Stimulated activated CD8-positive, alpha-beta memory T cell treated with anti-CD3 and anti-CD28 coated beads, Interleukin-15, amount 100 ng/mL, for 4 hours (primary cell): Measurements from ENCODE around the gene SHISAL1.
"Not testable (repeated sequence)": the region's sequence is repeated elsewhere in the genome, so short reads cannot be mapped to it uniquely, and the experiment has no call there.

Experiments
- DNase-seq, 2 donors: peaks; one replicate each; pipeline ENCODE4 v3.0.0-alpha.2; 2020; ENCODE audit warnings: low read depth in 2 of 2

SHISAL1 gene

DNA sequence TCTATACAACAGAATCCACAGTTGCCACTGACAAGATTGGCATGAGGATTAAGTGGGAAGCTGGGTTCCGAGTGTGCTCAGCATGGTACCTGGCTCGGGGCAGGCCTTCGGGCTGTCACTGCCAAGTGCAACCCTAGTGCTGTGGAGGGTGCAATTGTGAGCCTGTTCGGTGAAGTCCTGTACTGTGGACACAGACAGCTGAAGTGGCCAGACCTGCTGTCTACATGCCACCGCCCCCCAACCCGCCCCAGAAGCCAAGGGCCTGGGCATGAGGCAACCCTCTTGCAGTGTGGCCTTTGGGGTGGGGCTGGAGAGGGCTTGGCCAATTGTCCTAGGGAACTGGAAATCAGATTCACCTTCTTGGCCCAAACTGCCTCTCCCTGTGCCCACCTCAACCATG is 15.6 kb upstream of the SHISAL1 start:
- no peak for DNase-seq

DNA sequence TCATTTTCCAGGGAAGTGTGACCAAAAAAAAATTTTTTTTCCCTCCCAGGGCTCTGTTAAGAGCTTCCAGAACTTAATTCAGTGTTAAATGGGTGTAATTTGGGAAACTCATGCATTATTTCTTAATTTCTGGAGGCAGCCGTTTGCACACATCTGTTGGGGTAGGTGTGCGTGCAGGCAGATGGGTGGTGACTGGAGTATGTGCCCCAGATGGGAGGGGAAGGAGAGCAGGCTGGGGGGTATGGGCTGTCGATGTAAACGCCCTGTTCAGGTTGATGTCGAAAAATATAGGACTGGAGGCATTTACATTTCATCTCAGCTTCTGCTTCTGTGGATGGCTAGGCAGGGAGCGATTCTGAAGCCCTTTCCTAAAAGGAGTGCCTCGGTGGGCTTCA is 13.7 kb upstream of the SHISAL1 start:
- no peak for DNase-seq

DNA sequence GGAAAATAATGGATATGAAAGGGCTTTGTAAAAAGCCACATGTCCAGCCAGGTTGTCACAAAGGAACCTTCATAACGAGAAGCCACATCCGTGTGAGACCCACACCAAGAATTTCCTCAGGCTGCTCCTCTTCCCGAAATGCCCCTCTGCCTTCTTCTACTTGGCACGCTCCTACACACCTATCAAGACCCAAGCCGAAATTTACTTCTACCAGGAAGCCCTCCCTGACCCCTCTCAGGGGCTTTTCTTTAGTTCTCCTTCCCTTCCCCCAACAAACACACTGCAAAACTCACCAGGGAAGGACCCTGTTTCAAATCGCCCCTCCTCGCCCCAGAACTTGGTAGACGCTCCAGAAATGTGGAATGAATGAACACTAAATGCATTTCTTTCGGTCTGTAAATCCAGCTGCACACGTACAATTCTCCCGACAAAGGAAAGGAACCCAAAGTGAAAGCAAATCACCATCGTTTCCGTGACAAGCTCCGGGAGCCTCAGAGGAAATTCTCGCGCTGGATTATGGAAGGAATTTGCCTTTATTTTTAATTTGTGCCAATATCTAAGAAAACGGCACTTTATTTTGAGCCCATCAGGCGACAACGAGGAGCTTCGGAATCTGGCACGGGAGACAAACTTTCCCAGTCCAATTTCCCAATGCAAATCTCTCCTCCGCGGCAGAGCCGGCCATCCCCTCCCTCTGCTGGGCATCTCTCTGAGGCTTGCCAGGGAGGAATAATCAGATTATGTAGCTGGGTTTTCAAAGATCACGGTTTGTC is 13.2 kb upstream of the SHISAL1 start:
- no peak for DNase-seq

DNA sequence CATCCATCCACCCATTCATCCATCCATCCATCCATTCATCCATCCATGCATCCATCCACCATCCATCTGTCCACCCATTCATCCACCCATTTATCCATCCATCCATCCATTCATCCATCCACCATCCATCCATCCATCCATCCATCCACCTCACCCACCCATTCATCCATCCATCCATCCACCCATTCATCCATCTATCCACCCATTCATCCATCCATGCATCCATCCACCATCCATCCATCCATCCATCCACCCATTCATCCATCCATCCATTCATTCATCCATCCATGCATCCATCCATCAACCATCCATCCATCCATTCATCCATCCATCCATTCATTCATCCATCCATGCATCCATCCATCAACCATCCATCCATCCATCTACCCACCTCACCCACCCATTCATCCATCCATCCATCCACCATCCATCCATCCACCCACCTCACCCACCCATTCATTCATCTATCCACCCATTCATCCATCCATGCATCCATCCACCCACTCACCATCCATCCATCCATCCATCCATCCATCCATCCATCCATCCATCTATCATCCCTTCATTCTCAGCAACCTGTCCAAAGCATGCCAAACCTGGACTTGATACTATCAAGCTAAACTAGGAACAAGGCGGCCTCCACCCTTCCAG is 10.5 kb upstream of the SHISAL1 start:
- not testable (repeated sequence) for DNase-seq

DNA sequence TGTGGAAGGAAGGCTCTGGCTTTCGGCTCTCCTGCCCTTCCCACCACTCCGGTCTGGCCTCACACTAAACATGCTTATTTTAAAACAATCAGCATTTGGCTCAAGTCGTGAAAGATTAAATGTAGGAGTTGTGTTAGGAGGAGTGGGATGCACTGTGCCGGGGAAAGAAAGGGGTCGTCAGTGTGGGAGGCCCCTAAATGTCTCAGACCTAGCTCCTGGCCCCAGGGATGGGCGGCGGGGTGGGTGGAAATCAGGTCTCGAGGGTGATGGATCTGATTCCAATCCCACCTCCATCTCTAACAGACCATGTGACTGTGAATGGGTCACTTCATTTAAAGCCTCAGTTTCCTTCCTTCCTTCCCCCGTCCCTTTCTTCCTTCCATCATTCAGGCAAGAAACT is 6.9 kb upstream of the SHISAL1 start:
- DNase-seq, result no peak

DNA sequence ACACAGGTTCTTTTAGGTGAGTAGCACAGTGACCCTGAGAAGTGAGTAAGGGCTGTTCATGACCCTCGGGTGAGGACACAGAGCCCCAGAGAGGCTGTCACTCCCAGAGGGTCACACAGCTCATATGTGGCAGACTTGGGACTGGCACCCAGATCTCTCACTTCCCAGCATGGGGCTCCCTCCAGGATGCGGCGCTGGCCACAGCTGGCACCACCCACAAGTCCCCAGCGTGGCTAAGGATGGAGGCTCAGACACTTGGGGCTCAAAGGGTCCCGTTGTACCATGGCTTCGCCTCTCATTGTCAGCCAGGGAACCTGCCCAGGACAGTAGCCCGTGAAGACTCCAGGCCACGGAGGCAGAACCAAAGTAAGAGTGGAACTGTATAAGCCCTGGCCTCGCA is 6.0 kb upstream of the SHISAL1 start:
- no peak for DNase-seq

DNA sequence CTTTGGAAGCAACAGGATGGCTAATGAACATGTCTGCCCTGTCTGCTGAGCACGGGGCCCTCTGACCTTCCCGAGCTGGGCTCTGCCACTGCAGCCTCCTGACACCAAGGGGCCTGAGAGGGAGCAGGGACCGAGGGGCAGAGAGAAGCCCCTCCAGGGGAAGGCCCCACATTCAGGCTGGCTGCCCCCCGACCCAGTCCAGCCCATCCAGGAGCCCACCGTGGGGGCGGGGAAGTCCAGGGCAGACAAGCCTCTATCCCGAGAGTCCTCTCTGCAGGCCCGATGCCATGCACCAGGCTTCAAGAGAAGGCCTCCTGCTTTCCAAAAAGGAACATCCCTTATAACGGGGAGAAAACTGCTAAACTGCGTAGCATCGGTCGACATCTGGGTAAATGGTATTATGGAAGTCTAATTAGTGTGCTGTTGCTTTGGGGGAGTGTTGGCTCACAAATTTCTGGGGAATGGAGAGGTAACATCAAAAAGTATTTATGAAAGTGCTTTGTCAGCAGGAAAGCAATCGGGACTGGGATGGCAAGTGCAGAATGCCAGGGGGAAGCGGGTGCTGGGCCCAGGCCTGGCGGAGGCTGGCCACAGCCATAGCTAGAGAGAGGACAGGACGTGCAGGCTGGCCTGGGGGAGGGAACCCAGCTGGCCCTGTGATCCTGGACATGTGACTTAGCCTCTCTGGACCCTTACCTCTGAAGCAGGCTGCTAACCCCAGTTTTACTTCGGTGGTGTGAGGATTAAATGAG is 5.3 kb upstream of the SHISAL1 start:
- no peak for DNase-seq

DNA sequence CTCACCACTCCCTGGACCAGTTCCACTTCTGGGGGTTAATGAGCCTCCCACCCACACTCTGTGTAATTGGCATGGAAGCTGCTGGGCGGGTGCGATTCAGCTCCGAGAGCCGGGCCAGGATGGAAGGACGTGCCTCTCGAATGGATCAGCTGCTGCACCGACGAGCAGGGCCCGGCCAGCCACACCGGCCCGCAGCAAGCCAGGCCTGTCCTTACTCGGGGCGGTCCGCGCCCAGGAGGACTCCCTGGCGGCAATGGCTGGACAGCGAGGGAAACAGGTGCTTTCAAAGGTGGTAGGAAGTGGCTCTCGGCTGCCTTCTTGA is 4.3 kb upstream of the SHISAL1 start:
- DNase-seq, result no peak

DNA sequence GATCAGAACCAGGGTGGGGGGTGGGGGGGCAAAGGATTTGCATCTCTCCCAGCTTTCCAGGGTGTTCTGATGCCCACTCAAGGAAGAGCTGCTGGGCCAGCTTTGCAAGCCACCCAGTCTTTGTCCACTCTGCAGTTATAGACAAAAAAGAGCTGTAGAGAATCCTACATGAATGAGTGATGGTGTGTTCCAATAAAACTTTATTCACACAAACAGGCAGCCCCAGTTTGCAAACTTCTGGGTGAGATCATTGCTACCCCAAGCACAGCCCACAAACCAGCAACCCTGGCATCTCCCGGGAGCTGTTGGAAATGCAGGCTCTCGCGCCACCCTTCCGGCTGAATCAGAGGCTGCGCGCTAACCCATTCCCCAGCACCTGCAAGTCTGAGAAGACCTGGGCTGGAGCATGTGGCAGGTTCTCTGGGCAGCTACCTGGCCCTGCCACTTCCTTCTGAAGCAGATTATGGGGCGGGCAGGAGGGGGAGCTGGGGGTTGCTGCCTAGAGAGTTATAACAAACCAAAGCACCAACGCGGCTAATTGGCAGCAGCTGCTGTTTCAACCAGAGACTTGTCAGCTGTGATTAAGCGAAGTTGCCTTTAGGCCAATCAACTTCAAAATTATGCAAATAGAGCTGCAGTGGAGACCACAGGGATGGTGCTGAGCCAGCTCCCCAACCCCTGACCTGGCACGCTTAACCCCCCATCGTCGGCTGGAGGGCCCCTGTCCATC is 3.8 kb upstream of the SHISAL1 start:
- DNase-seq, result no peak

DNA sequence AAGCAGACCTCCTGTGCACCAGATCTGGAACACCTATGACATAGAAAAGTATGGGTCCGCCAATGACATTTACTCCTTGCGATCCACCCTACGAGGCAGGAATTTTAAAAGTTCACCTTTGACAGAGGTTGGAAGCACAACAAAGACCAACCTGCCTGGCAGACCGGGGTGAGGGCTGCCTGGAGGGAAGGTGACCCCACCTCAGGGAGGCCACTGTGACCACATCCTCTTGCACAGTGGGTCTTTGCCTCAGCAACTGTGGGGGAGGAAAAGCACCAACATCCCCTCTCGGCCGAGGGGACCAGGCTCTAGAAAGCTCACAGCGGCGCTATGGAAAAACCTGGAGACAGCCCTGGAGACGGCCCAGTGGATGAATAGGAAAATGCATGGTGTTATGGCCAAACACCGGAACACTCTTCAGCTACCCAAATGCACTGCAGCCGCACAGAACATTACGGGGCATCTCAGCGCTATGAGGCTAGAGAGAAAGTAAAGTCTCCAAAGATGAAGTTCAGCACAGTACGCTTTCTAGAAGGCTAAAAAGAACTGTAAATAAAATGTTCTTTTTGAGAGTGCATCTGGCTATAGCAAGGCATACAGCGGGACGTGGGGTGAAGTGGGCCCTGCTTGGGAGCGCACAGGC is 1.8 kb upstream of the SHISAL1 start:
- no peak for DNase-seq

DNA sequence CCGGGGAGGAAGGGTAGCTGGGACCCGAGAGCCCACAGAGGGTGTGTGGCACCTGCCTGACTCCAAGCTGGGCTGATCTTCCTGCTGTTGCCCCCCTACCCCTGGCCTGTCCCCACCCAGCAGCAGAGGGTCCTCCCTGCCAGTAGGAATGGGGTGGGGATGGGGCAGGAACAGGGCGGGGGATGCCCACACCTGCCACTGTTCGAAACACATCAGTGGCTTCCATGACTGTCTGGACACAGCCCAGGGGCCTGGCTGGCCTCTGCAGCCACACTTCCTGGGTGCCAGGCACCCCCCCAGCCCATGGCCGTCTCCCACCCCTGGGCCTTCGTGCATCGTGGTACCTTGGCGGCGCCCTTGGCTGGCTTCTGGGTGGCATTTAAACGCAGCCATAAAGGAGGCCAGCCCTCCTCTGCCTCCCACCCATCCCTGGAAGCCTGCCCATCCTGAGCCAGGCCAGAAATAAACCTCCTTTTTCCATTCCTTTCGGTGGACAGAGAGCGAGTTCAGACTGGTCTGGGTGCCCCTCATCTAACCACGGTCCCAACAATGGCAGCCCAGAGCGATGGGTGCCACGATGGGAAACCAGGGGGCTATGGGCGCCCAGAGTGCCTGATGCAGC is 745 bp upstream of the SHISAL1 start:
- no peak for DNase-seq

DNA sequence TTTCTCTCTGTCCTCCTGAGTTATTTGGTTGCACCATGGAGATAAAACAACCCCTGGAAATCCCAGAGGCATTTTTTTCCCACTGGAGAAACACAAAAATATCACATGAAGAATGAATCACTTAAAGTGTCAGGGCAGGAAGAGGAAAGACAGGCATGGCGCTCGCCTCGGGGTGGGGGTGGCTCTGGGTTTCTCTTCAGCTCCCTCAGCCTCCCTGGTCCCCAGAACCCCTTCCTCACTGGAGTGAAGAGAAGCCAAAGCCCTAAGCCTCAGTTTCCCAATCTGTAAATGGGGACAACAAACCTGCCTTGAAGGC is 938 bp downstream of the SHISAL1 start:
- no peak for DNase-seq

DNA sequence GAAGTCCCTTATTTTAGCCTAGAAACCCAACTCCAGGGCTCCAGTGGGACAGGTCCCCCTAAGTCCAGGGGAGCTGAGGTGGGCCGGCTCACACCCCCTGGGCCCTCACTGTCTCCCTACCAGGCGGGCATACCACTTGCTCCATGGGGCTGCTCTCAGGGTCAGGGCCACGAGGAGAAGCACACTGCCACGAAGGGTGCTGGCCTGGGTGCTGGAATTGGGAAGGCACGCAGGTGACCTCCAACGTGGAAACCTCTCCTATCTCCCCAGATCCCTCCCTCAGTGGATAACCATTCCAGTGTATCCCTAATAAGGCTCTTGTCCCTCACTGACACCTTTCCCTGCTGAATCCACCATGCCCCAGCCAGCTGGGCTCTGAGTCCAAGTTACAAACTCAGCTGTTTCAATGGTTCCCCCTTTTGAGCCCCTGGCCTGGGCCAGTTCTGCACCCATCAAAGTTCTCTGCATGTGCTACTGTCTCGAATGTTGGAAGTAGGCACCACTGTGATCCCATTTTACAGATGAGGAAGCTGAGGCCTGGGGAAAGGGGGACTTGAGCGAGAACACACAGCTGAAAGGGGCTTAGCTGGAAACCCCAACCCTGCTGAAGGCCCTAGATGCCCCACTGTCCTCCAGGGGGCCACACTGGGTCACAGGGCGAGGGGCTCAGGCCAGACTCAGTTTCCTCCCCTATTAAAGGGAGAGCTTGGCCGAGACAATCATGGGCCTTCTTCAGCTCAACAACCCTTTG is 1.5 kb downstream of the SHISAL1 start:
- no peak for DNase-seq

DNA sequence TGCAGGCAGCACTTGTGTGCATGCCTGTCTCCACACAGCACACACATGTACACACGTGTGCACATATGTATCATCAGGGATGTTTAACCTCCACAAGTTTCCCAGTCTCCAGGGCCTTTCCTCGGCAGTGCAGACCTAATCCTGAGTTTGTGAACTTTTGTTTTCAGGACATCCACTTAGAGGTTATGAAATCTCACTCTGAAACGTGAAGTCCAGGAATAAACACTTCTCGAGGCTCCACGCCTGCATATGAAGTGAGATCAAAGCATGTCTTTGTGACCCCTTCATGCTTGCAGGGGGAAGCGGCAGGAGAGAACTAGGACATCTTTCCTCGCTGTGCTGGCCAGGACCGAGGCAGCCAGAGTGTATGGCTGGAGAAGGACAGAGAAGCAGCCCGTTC is 3.1 kb downstream of the SHISAL1 start:
- no peak for DNase-seq

DNA sequence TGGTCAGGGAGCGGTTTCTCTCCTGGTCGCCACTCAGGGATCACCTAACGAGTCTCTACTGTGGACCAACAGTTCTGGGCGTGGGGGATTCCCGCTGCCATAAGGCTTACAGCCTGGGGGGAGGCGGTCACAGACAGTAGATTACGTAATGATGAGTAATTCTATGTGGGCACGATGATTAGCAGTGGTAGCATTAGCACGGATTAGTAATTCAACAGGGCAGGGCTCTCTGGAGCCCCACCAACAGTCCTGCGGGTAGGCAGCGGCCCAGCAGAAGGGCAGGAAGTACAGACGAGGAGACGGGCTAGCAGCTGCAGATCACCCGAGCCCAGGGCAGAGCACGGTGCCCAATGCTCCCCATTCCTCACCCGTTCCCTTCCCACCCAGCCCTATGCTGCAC is 3.6 kb downstream of the SHISAL1 start:
- no peak for DNase-seq

DNA sequence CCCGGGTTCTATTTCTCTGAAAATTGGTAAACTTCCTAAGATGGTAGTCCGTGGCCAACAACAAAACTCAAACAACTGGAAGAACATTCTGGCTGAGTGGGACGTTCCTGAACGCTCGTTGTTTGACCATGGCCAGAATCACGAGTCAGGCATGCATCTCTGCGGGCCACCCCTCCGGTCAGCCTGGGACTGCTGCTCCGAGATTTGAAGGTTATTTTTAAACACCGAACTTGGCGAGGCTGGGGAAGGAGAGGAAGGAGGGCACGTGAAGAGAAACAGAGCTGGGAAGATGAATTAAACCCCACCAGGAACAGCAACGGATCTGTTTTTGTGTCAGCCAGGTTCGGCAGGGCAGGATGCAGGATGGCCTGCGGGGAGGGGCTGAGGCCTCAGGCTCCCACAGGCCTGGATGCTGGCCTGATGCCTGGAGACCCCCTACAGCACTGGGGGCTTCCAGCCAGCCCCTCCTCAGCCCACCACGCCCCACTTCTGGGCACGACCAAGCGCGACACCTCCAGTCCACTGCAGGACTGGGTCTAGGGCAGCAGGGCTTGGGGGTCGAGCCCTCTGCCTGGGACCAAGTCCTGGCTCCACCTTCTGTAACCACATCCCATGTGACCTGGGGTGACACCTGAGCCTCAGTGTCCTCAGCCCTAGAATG is 5.1 kb downstream of the SHISAL1 start:
- DNase-seq, result no peak

DNA sequence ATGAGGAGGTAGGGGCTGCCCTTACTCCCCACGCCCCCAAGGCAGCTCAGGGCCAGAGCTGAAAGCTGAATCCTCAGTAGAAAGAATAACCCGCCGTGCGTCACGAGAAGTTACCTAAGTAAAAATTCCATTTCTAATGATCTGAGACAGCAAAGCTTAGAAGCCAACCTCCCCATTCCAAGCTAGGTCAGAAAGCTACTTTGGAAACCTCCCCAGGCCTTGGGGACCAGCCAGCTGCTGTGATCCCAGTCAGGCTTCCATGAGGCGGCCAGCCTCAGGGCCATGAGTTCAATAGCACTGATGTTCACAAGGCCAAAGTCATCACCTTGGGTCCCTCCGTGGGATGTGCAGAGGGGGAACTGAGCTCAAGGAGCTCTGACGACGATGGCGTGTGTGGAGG is 6.9 kb downstream of the SHISAL1 start:
- DNase-seq, result no peak

DNA sequence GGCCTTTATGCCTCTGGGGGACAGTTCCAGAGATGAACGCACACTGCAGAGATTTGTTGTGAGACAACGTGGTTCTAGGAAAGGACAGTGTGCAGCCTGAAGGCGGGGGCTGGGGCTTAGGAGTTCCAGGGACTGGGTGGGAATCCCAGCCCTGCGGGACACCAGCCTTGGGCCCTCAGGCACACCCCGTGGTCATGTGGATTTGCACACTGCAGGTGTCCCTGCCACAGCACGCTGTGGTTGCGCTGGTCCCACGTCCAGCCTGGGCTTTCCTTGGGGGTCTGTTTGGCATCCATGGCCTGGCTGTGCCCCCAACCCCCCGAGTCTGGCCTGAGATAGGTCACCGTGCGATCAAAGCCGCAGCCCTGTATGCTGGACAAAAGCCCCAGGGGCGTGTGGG is 7.3 kb downstream of the SHISAL1 start:
- DNase-seq, result no peak

DNA sequence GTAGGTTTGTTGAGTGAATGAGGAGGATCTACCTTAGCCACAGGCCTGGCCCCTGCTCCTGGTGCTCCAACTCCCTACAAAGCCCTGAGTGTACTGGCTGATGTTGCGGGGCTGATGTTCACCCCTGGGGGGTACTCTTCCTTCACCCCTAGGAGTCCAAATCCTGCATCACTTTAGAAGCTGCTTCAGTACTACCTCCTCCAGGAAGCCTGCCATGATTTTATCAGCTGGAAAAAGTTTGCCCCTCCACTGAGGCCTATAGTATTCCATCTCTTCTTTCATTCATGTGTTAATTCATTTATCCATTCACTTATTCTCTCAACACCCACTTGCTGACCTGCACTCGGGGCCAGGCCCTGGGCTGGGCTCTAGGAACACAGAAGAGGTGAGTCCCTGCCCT is 7.8 kb downstream of the SHISAL1 start:
- DNase-seq, result no peak

DNA sequence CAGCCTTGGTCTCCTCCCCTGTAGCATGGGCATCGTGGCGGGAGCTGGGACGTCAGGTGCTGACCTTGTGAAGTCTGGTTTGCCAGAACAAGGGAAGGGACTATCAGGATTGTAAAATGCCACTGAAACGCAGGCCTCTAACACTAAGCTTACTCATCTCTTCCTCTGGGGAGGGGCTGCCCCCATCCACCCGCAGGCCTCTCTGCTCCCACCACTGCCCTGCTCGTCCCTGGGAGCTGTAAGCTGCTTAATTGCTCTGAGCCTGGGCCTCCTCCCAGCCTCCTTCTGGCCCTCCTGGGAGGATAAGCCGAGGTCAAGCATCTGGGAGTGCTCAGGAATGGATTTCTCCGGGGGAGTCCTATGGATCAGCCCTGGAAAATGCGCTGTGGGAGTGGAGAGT is 8.4 kb downstream of the SHISAL1 start:
- DNase-seq, result no peak
